ENCODE measurements around the gene DTWD2. TPM values are rescaled to one million over a fixed set of nuclear protein-coding genes. Genes with fewer than 3 reads are reported as not detected.

The DTWD2 gene
- total and polyA plus RNA-seq, 2 experiments from 2014 or later, result 2.5 to 14.1 TPM

DNA sequence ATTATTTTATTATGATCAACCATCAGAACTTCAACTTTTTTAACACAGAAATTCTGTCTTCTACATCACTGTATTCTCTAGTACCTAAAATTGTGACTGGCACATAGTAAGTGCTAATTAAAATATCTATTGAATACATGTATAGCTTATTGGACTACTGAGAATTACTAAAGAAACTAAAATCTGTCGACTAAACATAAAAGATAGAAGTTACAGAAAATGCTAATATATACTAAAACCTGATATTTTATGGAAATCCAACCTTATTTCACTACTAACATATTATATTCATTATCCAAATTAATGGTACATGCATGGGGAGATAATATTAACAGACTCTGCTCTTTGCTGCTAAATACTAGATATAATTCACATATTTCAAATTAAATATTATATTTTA is 153.6 kb downstream of the DTWD2 start:
- H3K36me3 ChIP-seq (replicated peaks; ENCODE audit: insufficient read depth, low read depth), result no peaks in the 10 kb centered on the region
- WGBS (ENCODE audit: low lambda C conversion rate, missing lambda C conversion rate), result 96% methylated on average over 1 of the region's 1 CpG
- no peaks in the 10 kb centered on the region for H3K79me2 ChIP-seq
- no peaks in the 10 kb centered on the region for H3K27me3 ChIP-seq
- no peaks in the 10 kb centered on the region for H3K9me2 ChIP-seq (replicated peaks; ENCODE audit: insufficient read depth)
- no peak for DNase-seq (ENCODE audit: low spot score)
- no peak overlapping the region for H2AFZ ChIP-seq
- no peak overlapping the region for H3K27ac ChIP-seq
- TF ChIP-seq, protein P1, sequence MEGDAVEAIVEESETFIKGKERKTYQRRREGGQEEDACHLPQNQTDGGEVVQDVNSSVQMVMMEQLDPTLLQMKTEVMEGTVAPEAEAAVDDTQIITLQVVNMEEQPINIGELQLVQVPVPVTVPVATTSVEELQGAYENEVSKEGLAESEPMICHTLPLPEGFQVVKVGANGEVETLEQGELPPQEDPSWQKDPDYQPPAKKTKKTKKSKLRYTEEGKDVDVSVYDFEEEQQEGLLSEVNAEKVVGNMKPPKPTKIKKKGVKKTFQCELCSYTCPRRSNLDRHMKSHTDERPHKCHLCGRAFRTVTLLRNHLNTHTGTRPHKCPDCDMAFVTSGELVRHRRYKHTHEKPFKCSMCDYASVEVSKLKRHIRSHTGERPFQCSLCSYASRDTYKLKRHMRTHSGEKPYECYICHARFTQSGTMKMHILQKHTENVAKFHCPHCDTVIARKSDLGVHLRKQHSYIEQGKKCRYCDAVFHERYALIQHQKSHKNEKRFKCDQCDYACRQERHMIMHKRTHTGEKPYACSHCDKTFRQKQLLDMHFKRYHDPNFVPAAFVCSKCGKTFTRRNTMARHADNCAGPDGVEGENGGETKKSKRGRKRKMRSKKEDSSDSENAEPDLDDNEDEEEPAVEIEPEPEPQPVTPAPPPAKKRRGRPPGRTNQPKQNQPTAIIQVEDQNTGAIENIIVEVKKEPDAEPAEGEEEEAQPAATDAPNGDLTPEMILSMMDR (IDR thresholded peaks at IDR 0.05; ENCODE audit: poor library complexity), result no peak
- TF ChIP-seq EZH2 (IDR thresholded peaks at IDR 0.05; ENCODE audit: borderline replicate concordance) (no peak), EZH2phosphoT487 (IDR thresholded peaks at IDR 0.05; ENCODE audit: low read depth, severe bottlenecking, unreplicated experiment) (no peak)
- H4K20me1 ChIP-seq (ENCODE audit: insufficient read depth, poor library complexity, severe bottlenecking), result no peaks in the 10 kb centered on the region
- H3K9me3 ChIP-seq (ENCODE audit: low read depth), result no peaks in the 10 kb centered on the region
- no peaks in the 10 kb centered on the region for H3K4me1 ChIP-seq (ENCODE audit: insufficient read depth)
- no peak overlapping the region for H3K4me2 ChIP-seq
- H3K4me3 ChIP-seq, result no peak overlapping the region

DNA sequence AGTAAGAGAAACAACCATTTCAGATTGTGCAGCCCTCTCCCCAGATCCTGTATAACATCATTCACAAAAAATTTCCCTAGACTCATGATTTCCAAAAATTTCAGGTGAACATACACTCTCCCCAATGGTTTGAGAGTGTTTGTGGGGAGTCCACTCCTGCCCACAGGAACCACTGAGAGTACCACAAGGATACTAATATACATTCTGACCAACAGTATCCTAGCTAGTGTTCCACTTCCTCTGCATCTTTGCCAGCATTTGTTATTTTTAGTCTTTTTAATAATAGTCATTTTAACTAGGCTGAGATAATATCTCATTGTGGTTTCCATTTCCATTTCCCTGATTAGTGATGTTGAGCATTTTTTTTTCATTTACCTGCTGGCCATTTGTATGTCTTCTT is 155.4 kb downstream of the DTWD2 start:
- Histone ChIP-seq H3K9me2 (replicated peaks; ENCODE audit: insufficient read depth) (no peaks in the 10 kb centered on the region), H3K79me2 (no peaks in the 10 kb centered on the region), H3K36me3 (replicated peaks; ENCODE audit: insufficient read depth, low read depth) (no peaks in the 10 kb centered on the region), H3K4me3 (no peak overlapping the region), H2AFZ (no peak overlapping the region), H3K9me3 (ENCODE audit: low read depth) (no peaks in the 10 kb centered on the region), H3K4me2 (no peak overlapping the region), H3K27ac (no peak overlapping the region), H3K27me3 (no peaks in the 10 kb centered on the region), H4K20me1 (ENCODE audit: insufficient read depth, poor library complexity, severe bottlenecking) (no peaks in the 10 kb centered on the region), H3K4me1 (ENCODE audit: insufficient read depth) (no peaks in the 10 kb centered on the region)
- no peak for DNase-seq (ENCODE audit: low spot score)
- TF ChIP-seq EZH2phosphoT487 (IDR thresholded peaks at IDR 0.05; ENCODE audit: low read depth, severe bottlenecking, unreplicated experiment), result no peak
- no peak for TF ChIP-seq EZH2 (IDR thresholded peaks at IDR 0.05; ENCODE audit: borderline replicate concordance)
- TF ChIP-seq, protein P1 (IDR thresholded peaks at IDR 0.05; ENCODE audit: poor library complexity), result no peak

DNA sequence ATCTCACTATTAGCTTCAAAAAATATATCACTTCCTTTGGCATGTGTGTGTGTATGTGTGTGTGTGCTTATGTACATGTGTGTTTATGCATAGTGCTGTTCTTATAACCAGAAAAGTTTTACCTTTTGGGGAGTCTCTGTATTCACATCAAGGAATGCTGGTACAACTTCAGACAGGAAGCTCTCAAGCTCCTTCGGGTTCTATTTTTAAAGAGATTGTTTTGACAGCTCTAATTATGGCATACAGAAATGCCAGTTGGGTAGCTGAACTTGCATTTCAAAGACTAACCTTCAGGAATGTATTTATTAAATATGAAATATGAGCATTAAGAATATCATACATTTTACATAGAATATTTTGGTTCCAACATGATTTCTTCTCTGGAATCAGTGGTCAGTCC is 163.1 kb downstream of the DTWD2 start:
- Histone ChIP-seq H3K4me1 (ENCODE audit: insufficient read depth) (no peaks in the 10 kb centered on the region), H3K27ac (no peak overlapping the region), H3K4me3 (no peak overlapping the region), H3K4me2 (no peak overlapping the region), H3K79me2 (no peaks in the 10 kb centered on the region), H3K9me2 (replicated peaks; ENCODE audit: insufficient read depth) (no peaks in the 10 kb centered on the region), H3K9me3 (ENCODE audit: low read depth) (no peaks in the 10 kb centered on the region), H4K20me1 (ENCODE audit: insufficient read depth, poor library complexity, severe bottlenecking) (no peaks in the 10 kb centered on the region), H3K27me3 (no peaks in the 10 kb centered on the region), H2AFZ (no peak overlapping the region), H3K36me3 (replicated peaks; ENCODE audit: insufficient read depth, low read depth) (no peaks in the 10 kb centered on the region)
- WGBS (ENCODE audit: low lambda C conversion rate, missing lambda C conversion rate), result 88% methylated on average over 1 of the region's 1 CpG
- no peak for DNase-seq (ENCODE audit: low spot score)
- no peak for TF ChIP-seq EZH2 (IDR thresholded peaks at IDR 0.05; ENCODE audit: borderline replicate concordance)
- TF ChIP-seq, protein P1 (IDR thresholded peaks at IDR 0.05; ENCODE audit: poor library complexity), result no peak
- no peak for TF ChIP-seq EZH2phosphoT487 (IDR thresholded peaks at IDR 0.05; ENCODE audit: low read depth, severe bottlenecking, unreplicated experiment)

DNA sequence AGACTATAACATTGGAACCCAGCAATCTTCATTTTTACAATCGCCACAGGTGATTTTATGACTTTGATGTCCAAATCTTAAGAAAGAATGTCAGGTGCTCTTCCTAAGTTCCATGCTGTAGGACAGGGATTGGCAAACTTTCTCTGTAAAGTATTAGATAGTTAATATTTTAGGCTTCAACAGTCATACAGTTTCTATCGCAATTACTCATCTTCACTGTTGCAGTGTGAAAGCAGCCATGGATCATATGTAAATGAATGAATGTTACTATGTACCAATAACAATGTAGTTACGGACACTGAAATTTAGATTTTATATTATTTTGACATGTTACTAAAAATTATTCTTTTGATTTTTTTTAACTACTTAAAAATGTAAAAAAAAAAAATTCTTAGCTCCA is 169.7 kb downstream of the DTWD2 start:
- Histone ChIP-seq H3K27me3 (no peaks in the 10 kb centered on the region), H2AFZ (no peak overlapping the region), H3K79me2 (no peaks in the 10 kb centered on the region), H4K20me1 (ENCODE audit: insufficient read depth, poor library complexity, severe bottlenecking) (no peaks in the 10 kb centered on the region), H3K36me3 (replicated peaks; ENCODE audit: insufficient read depth, low read depth) (no peaks in the 10 kb centered on the region), H3K4me2 (no peak overlapping the region), H3K4me3 (no peak overlapping the region), H3K4me1 (ENCODE audit: insufficient read depth) (no peaks in the 10 kb centered on the region), H3K9me2 (replicated peaks; ENCODE audit: insufficient read depth) (no peaks in the 10 kb centered on the region), H3K27ac (no peak overlapping the region), H3K9me3 (ENCODE audit: low read depth) (no peaks in the 10 kb centered on the region)
- 94% methylated on average over 3 of the region's 3 CpGs for WGBS (ENCODE audit: low lambda C conversion rate, missing lambda C conversion rate)
- DNase-seq (ENCODE audit: low spot score), result no peak
- TF ChIP-seq, protein P1 (IDR thresholded peaks at IDR 0.05; ENCODE audit: poor library complexity), result no peak
- TF ChIP-seq EZH2 (IDR thresholded peaks at IDR 0.05; ENCODE audit: borderline replicate concordance) (no peak), EZH2phosphoT487 (IDR thresholded peaks at IDR 0.05; ENCODE audit: low read depth, severe bottlenecking, unreplicated experiment) (no peak)

Measured in hepatocyte (in vitro differentiated cells).